H54 (cell line): ENCODE results near the gene SH3BP2.

Experiments
- DNase-seq: peaks from one replicate; pipeline ENCODE4 v3.0.0; 2011; ENCODE audit warnings: low spot score, mixed read lengths; ENCODE audit not compliant: insufficient read length
- FAIRE-seq: peaks from 3 replicates; lab custom pipeline; 2011; peaks lifted over from hg19 to GRCh38; lab: Jason Lieb, UNC
- POLR2A ChIP-seq: IDR thresholded peaks from 2 replicates; pipeline ENCODE4 v1.6.1; 2011; ENCODE audit warnings: low read depth, mild to moderate bottlenecking, low read length

The SH3BP2 gene

GRCh38 chr4:2791518-2792395, 1.1 kb upstream of the SH3BP2 start:
- DNase-seq (no peak), FAIRE-seq (no peak)
- TF ChIP-seq POLR2A = no peak

DNA sequence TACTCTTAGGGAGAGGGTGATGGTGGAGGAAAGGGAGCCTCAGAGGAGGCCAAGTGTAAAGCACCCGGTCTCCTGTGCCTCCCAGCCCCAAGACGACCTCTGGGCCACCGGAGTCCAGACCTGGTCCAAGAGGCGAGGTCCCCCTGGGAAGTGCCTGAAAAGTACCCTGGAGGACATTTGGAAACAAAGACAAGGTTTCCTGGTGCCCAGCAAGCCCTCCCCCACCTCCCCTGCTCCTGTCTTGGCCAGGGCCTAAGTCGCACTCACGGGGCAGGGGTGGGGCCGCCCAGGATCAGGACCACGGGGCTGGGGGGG, 532 bp upstream of the SH3BP2 start:
- FAIRE-seq (no peak), DNase-seq (no peak)
- no peak for TF ChIP-seq POLR2A

GRCh38 chr4:2793586-2794485, 951 bp downstream of the SH3BP2 start:
- DNase-seq (peak; percentile 64), FAIRE-seq (no peak)
- no peak for TF ChIP-seq POLR2A

- FAIRE-seq = no peak
- peak; percentile 45 for DNase-seq
- peak; percentile 64; the same call in 1 of the 2 replicates for TF ChIP-seq POLR2A
These were observed 1.8 kb downstream of the SH3BP2 start for GRCh38 chr4:2794486-2795299.

GRCh38 chr4:2795300-2795892, 2.5 kb downstream of the SH3BP2 start:
- TF ChIP-seq POLR2A = no peak
- no peak for DNase-seq
- FAIRE-seq = no peak

- FAIRE-seq (peak; percentile 38), DNase-seq (peak; percentile 60)
- 0 out of 2 replicates have a peak, but pooled peaks have one; percentile 34 for TF ChIP-seq POLR2A
These were observed 3.3 kb downstream of the SH3BP2 start for GRCh38 chr4:2795893-2796848.

DNA sequence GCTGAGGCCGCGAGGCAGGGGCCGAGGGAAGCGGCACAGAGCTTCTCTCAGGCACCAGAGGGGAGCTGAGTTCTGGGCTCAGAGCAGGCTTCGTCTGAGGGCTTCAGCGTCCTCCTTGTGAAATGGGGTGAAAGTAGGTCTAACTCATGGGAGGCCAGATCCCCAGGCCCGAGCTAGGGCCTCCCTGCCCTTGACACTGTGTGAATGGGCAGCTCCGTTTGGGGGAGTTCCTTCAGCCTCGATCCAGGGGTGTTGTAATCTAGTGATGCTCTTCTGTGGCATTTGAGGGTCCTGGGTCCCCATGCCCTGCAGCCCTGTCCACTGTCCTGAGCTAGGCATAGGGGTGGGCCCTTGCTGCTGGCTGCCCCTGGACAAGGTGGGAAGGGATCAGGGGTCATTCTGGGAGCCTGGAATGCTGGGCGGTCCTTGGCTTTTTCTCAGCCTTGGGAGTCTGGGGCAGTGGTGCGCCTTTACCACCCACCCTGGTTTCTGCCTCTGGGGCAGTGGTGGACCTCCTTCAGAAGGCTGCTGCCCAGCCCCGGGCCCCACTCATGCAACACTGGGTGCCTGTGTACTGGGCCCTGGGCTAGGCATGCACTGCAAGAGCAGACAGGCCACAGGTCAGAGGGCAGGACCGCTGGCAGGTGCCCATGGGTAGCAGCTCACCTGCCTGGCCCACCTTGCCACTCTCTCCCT, 4.1 kb downstream of the SH3BP2 start:
- DNase-seq (no peak), FAIRE-seq (no peak)
- TF ChIP-seq POLR2A = no peak

DNA sequence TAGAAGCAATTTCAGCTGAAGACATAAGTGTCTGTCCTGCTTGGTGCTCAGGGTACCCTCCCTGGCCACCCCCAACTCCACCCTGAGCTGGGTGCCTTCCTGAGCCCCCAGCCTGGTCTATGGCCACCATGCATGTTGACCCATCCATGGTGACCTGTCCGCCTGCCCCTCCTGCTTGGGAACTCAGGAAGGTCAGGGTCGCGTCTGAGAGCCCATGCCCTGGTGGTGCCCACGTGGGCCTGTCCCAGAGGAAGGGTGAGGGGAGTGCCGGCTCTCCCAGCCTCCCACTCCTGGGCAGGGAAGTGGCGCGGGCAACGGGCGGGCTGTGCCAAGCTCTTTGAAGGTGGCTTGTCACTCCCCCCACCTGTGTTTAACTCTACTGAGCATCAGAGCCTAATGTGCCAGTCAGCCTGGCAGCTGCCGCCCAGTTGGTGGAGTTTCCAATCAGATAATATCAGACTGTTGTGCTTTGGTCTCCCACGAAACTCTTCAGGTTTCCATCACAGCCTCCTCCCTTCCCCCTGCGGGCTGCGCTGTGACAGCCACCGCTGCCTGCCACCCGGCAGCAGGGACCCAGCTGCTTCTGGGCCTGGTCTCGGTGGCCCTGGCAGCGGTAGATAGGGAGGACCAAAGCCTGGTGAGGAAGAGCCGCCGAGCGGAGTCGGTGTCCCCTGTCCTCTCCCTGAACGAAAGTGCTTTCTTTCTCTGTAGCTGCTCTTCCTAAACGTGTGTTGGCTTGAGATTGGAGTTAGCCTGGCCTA, 4.8 kb downstream of the SH3BP2 start:
- FAIRE-seq (no peak), DNase-seq (no peak)
- no peak for TF ChIP-seq POLR2A

- no peak for FAIRE-seq
- no peak for DNase-seq
- no peak for TF ChIP-seq POLR2A
These were observed 5.7 kb downstream of the SH3BP2 start for GRCh38 chr4:2798399-2799223.

DNA sequence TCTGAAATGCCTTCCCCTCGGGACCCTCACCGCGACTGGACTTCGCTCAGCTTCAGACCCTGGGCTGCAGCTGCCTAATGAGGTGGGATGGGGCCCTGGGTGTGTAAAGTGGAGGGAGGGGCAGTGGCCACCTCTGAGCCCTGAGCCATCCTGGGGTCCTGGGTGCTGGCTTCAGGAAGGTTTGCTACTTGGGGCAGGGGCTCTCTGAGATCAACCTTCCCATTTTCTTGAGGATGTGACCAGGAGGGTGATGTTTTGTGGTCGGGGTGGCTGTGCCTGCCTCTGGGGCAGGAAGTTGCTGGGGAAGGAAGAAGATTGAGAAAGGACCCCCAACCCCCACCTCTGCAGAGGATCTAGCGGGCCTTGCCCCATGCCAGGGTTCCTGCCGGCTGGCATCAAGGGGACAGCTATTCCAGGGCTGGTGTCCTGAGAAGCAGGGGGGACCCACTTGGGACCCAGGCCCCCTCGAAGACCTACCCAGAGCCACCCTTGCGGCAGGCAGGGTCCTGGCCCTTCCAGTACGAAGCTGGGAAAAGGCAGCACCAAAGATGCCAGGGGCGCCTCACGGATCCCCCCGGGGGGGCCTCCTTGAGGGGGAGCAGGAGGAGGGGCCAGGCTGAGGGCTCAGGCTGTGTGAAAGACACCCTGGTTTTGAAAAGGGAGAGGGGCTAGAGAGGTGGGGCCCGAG, 6.5 kb downstream of the SH3BP2 start:
- no peak for DNase-seq
- no peak for TF ChIP-seq POLR2A
- FAIRE-seq = no peak
